ENCODE measurements around the gene MAP2K3. TPM values are rescaled to one million over a fixed set of nuclear protein-coding genes. Genes with fewer than 3 reads are reported as not detected.
"Not testable (repeated sequence)": the region's sequence is repeated elsewhere in the genome, so short reads cannot be mapped to it uniquely, and the experiment has no call there.

The MAP2K3 gene
- total RNA-seq, 6 donors from 2014 or later: 45.1 to 134 (median 79.5) TPM

DNA sequence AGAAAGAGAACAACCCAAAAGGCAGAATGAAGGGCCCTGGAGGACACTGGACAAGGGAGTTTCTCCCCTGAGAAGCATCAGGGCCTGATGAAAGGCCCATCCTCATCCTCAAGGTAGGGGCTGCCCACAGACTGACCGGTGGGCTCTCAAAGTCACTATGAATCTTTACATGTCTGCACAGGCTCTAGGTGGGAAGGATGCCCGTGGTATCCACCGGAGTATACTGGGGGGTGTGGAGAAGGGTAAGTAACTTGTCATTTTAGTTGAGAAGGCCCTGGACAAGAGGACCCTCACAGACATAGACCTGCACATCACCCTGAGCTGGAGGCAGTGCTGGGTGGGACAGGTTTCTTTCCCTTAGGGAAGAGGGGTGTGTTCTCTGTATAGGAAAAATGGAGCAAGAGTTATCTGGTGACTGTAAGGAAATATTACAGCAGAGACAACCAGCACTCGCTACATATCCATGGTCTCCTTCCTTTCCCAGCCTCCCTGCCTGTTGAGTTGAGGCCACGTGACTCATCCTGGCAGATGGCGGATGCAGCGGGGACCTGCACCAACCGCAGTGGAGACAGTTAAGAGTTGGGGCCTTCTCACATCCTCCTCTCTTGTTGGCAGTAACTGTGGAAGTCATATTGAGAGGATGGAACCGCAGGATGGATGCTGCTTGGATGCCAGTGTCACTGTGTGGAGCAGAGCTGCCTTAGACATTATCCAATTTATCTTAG lies 46.1 kb downstream of the MAP2K3 start:
- peak; percentile 10 to 24 for ATAC-seq (ENCODE audit: low FRiP score in 2 of 2)
- TF ChIP-seq, protein P1, sequence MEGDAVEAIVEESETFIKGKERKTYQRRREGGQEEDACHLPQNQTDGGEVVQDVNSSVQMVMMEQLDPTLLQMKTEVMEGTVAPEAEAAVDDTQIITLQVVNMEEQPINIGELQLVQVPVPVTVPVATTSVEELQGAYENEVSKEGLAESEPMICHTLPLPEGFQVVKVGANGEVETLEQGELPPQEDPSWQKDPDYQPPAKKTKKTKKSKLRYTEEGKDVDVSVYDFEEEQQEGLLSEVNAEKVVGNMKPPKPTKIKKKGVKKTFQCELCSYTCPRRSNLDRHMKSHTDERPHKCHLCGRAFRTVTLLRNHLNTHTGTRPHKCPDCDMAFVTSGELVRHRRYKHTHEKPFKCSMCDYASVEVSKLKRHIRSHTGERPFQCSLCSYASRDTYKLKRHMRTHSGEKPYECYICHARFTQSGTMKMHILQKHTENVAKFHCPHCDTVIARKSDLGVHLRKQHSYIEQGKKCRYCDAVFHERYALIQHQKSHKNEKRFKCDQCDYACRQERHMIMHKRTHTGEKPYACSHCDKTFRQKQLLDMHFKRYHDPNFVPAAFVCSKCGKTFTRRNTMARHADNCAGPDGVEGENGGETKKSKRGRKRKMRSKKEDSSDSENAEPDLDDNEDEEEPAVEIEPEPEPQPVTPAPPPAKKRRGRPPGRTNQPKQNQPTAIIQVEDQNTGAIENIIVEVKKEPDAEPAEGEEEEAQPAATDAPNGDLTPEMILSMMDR (IDR thresholded peaks at IDR 0.05): no peak
- TF ChIP-seq POLR2AphosphoS5 (IDR thresholded peaks at IDR 0.05): no peak
- TF ChIP-seq POLR2A (IDR thresholded peaks at IDR 0.05): no peak
- no peak for TF ChIP-seq EP300 (IDR thresholded peaks at IDR 0.05)

DNA sequence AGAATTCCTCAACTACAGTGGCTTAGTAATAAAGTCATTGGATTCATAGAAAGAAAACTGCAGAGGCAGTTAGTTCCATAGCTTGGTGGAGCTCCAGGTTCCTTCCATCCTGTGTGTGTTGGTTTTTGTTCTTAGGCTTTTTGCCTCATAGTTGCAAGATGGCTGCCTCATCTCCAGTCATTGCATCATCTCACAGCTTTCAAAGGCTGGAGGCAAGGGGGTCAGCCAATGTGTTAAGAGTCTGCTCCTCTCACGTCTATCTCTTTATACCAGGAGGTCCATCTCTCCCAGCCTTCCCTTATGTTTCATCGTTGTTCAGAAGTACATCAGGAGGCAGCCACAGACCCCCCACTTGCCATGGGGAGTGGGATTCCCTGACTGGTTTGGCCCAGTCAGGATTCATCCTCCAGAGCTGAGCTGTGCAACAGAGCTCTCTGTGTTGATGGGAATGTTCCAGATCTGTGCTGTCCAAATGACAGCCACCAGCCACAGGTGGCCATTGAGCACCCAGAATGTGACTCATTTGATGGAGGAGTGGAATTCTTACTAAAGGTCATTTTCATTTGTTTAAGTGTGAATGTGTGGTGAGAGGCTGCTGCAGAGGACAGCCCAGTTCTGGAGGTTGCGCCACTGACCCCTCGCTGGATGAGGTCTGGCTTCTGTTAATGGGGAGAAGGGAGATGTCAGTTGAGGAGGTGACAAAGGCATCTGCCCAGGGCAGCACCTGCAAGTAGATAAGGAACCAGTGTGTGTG lies 52.2 kb downstream of the MAP2K3 start:
- 79 to 82% methylated on average over 4 of the region's 4 CpGs for WGBS, 2 donors
- not testable (repeated sequence) for ATAC-seq (ENCODE audit: low FRiP score in 2 of 2); H3K27me3 ChIP-seq

More for the DNA sequence above, 46.1 kb downstream of the MAP2K3 start:
- no peaks in the 10 kb centered on the region for H3K36me3 ChIP-seq
- 74 to 79% methylated on average over 9 of the region's 9 CpGs for WGBS, 2 donors
- peaks cover 0 to 8% (median 0%) of the 10 kb centered on the region in 4 donors for H3K9me3 ChIP-seq
- no peak overlapping the region for H3K4me3 ChIP-seq
- H3K4me1 ChIP-seq: no peaks in the 10 kb centered on the region
- H3K27me3 ChIP-seq: no peaks in the 10 kb centered on the region
- no peak overlapping the region for H3K27ac ChIP-seq
- peak in 1 of 2 donors; percentile 47 for DNase-seq

DNA sequence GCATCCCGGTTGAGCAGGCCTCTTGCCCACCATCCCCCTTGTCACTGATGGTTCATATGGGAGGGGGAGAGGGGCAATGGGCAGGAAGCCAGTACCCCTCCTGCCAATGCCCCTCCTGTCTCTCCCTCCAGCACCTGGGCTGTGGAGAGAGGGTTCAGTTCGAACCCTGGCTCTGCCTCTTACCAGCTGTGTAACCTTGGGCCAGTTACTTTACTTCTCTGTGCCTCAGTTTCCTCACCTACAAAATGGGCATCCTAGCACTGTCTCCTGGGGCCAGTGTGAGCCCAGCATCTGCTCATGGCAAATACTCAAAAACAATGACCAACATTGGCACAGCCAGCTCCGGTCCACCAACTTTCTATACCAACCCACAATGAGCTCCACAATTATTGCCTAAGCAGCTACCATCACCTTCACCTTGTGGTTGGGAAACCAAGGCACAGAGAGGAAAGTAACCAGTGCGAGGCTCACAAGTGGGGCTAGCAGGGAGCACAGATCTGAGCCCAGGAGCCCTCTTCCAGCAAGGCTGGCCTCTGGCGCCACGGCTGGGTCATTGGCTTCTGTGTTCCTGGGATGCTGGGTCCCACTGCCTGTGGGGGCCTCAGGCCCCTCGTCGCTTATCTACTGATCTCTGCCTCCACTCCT lies 53.6 kb downstream of the MAP2K3 start:
- H3K4me3 ChIP-seq, H3K36me3 ChIP-seq, H3K27me3 ChIP-seq, H3K27ac ChIP-seq, H3K4me1 ChIP-seq, DNase-seq, H3K9me3 ChIP-seq: not testable (repeated sequence)
- 69 to 70% methylated on average over 8 of the region's 8 CpGs for WGBS, 2 donors
- ATAC-seq (ENCODE audit: low FRiP score in 2 of 2): peak; percentile 2 to 5

More for the DNA sequence above, 52.2 kb downstream of the MAP2K3 start:
- H3K27ac ChIP-seq, H3K4me1 ChIP-seq, H3K4me3 ChIP-seq, DNase-seq, H3K36me3 ChIP-seq, H3K9me3 ChIP-seq: not testable (repeated sequence)

DNA sequence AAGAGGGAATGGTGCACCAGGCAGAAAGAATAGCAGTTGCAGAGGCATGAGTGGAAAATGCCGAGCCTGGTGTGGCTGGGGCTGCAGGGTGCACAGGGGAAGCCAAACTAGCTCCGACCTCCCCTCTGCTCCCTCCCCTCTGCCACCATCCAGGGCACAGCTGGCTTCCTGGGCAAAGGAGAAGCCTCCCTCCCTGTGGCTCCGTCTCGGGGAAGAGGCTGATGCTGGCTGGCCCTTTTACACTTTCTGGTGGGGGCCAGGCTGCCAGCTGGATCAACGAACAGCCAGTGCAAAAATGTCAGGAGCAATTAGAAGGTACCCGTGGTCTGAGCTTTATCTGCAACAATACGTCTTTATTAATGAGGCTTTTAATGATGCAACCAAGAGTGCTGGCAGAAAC lies 54.5 kb downstream of the MAP2K3 start:
- no peak overlapping the region for H3K27ac ChIP-seq
- H3K36me3 ChIP-seq: no peaks in the 10 kb centered on the region
- TF ChIP-seq, protein P1 (IDR thresholded peaks at IDR 0.05): no peak
- TF ChIP-seq EP300 (IDR thresholded peaks at IDR 0.05): no peak
- no peak for TF ChIP-seq POLR2AphosphoS5 (IDR thresholded peaks at IDR 0.05)
- no peak for TF ChIP-seq POLR2A (IDR thresholded peaks at IDR 0.05)
- DNase-seq (no peak), ATAC-seq (ENCODE audit: low FRiP score in 2 of 2) (no peak)
- H3K27me3 ChIP-seq: no peaks in the 10 kb centered on the region
- WGBS, 2 donors: 31 to 46% methylated on average over 7 of the region's 7 CpGs
- H3K9me3 ChIP-seq: no peaks in the 10 kb centered on the region
- H3K4me1 ChIP-seq: no peaks in the 10 kb centered on the region
- H3K4me3 ChIP-seq: no peak overlapping the region

DNA sequence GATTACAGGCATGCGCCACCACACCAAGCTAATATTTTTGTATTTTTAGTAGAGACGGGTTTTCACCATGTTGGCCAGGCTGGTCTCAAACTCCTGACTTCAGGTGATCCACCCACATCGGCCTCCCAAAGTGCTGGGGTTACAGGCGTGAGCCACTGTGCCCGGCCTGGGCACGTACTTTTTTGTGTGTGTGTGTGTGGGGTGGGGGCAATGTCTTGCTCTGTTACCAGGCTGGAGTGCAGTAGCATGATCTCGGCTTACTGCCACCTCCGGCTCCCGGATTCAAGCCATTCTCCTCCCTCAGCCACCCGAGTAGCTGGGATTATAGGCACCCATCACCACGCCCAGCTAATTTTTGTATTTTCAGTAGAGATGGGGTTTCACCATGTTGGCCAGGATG lies 55.1 kb downstream of the MAP2K3 start:
- WGBS, 2 donors: 89 to 94% methylated on average over 7 to 11 of the region's 11 CpGs
- not testable (repeated sequence) for DNase-seq; ATAC-seq (ENCODE audit: low FRiP score in 2 of 2); H3K27ac ChIP-seq; H3K27me3 ChIP-seq; H3K36me3 ChIP-seq; H3K4me3 ChIP-seq; H3K4me1 ChIP-seq; H3K9me3 ChIP-seq

DNA sequence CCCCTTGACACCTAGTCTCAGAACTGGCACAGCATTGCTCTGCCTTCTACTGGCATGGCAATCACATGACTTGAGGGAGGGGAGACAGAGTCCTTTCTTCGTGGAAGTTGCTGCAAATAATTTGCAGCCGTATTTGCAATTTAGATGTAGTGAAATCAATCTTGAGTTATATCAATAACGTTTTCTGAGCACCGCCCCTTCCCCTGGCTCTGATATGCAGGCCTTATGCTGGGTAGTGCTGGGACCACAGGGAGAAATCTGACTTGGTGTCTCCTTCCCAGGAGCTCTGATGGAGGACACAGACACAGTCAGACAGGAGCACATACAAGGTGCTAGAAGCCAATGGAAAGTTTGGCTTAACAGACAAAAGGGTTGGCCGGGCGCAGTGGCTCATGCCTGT lies 55.9 kb downstream of the MAP2K3 start:
- WGBS, 2 donors: 78 to 79% methylated on average over 6 of the region's 6 CpGs
- not testable (repeated sequence) for H3K36me3 ChIP-seq; H3K27me3 ChIP-seq; DNase-seq; ATAC-seq (ENCODE audit: low FRiP score in 2 of 2); H3K9me3 ChIP-seq; H3K4me1 ChIP-seq; H3K27ac ChIP-seq; H3K4me3 ChIP-seq

DNA sequence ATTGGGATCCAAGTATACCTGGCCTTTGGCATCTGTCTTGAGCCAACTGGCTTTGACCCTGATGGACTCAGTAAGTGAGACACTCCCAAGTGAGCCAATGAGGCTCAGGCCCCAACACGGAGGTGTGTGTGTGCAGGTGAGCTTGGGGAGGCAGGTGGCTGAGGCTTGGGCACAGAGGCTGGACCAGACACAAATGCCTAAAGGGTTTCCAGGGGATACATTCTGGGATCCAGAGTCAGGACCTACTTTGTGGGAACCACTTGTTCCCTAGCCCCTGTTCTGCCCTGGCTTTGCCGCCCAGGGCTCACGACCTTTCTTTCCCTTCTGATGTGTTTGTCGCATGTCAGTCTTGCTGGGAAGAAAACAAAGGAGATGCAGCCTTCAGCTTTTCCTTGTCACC lies 56.8 kb downstream of the MAP2K3 start:
- DNase-seq; H3K36me3 ChIP-seq; H3K27ac ChIP-seq; H3K27me3 ChIP-seq; H3K4me1 ChIP-seq; H3K9me3 ChIP-seq; ATAC-seq (ENCODE audit: low FRiP score in 2 of 2); H3K4me3 ChIP-seq: not testable (repeated sequence)
- WGBS, 2 donors: 76 to 88% methylated on average over 4 of the region's 4 CpGs

DNA sequence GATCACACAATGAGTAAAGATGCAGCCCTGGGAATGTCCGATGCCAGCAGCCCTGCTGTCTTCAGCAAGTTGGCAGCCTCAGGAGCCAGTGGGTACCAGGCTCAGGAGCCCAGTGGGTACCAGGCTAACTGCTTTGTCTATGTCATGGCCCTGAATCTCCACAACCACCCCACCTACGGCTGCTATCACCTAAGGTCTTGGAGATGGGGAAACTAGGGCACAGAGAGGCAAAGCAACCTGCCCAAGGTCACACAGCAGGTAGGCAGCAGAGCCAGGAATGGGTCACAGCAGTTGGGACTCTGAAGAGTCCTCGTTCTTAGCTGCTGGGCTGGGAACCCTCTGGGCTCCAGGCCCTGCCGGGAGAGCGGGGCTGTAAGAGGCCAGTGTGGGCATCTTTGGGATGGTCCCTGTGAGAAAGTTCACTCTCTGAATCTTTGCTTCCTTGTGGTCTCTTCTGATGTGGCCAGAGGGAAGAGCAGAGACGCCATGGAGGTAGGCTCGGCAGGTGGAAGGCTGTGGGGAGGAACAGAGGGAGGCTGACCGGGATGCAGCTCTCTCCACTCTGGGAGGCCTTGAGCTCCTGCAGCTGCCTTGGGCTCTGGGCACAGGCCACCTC lies 57.5 kb downstream of the MAP2K3 start:
- ATAC-seq (ENCODE audit: low FRiP score in 2 of 2); H3K36me3 ChIP-seq; H3K27ac ChIP-seq; H3K9me3 ChIP-seq; H3K27me3 ChIP-seq; DNase-seq; H3K4me1 ChIP-seq; H3K4me3 ChIP-seq: not testable (repeated sequence)
- 77 to 78% methylated on average over 7 of the region's 8 CpGs for WGBS, 2 donors

DNA sequence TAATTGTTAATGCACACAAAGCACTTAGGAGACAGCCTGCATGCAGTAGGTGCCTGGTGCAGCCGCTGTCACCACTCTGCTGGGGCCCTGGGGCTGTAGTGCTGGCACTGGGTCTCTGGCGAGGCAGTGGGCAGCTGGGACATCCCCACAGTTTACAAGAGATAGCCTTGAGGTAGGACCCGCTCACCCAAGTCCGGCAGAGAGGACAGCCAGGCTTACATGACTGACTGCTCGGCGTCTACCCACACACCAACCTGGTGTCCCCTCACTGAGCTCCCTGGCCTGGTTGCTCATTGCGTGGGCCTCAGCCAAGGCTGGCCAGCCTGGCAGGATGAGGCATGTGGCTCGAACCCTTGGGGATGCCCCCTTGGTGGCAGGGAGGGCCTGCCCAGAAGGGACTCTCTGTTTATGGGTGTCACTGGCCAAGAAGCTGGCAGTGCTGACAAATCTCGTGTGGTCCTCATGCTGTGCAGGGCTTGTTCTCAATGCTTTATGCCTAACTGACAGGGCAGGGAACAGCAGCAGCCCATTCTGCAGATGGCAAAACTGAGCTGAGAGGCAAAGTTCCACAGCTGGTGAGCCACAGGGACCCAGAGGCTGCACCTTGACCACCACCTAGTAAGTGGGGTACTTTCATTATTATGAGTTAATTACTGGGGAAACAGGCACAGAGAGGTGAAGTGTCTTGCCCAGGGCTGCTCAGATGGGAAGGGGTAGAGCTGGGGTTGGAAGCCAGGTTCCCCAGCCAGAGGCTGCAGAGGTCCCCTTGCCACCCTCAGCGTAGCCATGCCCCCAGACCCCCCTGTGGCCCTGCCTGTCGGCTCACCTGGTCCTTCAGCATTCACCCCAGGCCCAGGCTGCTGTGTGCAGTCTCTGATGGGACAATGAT lies 58.8 kb downstream of the MAP2K3 start:
- peak; percentile 4 to 15 for ATAC-seq (ENCODE audit: low FRiP score in 2 of 2)
- not testable (repeated sequence) for H3K27me3 ChIP-seq, H3K4me1 ChIP-seq, H3K4me3 ChIP-seq, DNase-seq, H3K27ac ChIP-seq, H3K9me3 ChIP-seq, H3K36me3 ChIP-seq
- WGBS, 2 donors: 62 to 73% methylated on average over 3 to 10 of the region's 11 CpGs
